ENCODE measurements around the gene POLR3GL. TPM values are rescaled to one million over a fixed set of nuclear protein-coding genes. Genes with fewer than 3 reads are reported as not detected.

Gene POLR3GL
- polyA plus RNA-seq, 1 donor from 2014 or later: 38.6 TPM

GRCh38 chr1:146021050-146021445 is 56.6 kb downstream of the POLR3GL start:
- Histone ChIP-seq H3K4me3 (ENCODE audit: low read length) (no peak overlapping the region), H2AFZ (ENCODE audit: low read depth, low read length) (no peak overlapping the region), H3K36me3 (ENCODE audit: insufficient read depth, low read length) (no peaks in the 10 kb centered on the region), H3K9me2 (ENCODE audit: insufficient read depth, low read length) (no peaks in the 10 kb centered on the region), H3K27me3 (ENCODE audit: insufficient read depth, low read depth, low read length) (peaks cover 17% of the 10 kb centered on the region), H3F3A (ENCODE audit: insufficient read depth, low read length, poor library complexity, severe bottlenecking) (no peaks in the 10 kb centered on the region), H4K20me1 (ENCODE audit: insufficient read depth) (no peaks in the 10 kb centered on the region), H3K9me3 (ENCODE audit: low read length) (no peaks in the 10 kb centered on the region), H3K9ac (ENCODE audit: low read length) (no peak overlapping the region), H3K4me2 (ENCODE audit: low read length) (no peak overlapping the region), H3K79me2 (replicated peaks; ENCODE audit: insufficient read depth, low read length) (no peaks in the 10 kb centered on the region), H3K27ac (ENCODE audit: low read length) (no peak overlapping the region)
- no peak for TF ChIP-seq TAF1 (IDR thresholded peaks at IDR 0.05; ENCODE audit: low read depth)
- TF ChIP-seq RAD21 (conservative IDR thresholded peaks at IDR 0.05): no peak
- no peak for TF ChIP-seq POLR2AphosphoS5 (IDR thresholded peaks at IDR 0.05)
- no peak for TF ChIP-seq CTCF (IDR thresholded peaks at IDR 0.05; ENCODE audit: poor library complexity, severe bottlenecking)
- TF ChIP-seq MXI1 (conservative IDR thresholded peaks at IDR 0.05; ENCODE audit: poor library complexity, severe bottlenecking): no peak
- no peak for TF ChIP-seq EZH2 (IDR thresholded peaks at IDR 0.05; ENCODE audit: borderline replicate concordance, insufficient read depth, low read length, poor library complexity, severe bottlenecking)
- TF ChIP-seq SMC3 (conservative IDR thresholded peaks at IDR 0.05; ENCODE audit: poor library complexity): no peak
- no peak for TF ChIP-seq EP300 (conservative IDR thresholded peaks at IDR 0.05; ENCODE audit: poor library complexity, severe bottlenecking)
- no peak for TF ChIP-seq REST (IDR thresholded peaks at IDR 0.05; ENCODE audit: borderline replicate concordance)

- no peaks in the 10 kb centered on the region for H3K9me2 ChIP-seq (ENCODE audit: insufficient read depth, low read length)
- no peaks in the 10 kb centered on the region for H3K9me3 ChIP-seq (ENCODE audit: low read length)
- H3K27ac ChIP-seq (ENCODE audit: low read length): no peak within 1 kb of the TSS
- H3K27me3 ChIP-seq (ENCODE audit: insufficient read depth, low read depth, low read length): peaks cover 17% of the 10 kb centered on the region
- H3F3A ChIP-seq (ENCODE audit: insufficient read depth, low read length, poor library complexity, severe bottlenecking): no peaks in the 10 kb centered on the region
- no peaks in the 10 kb centered on the region for H4K20me1 ChIP-seq (ENCODE audit: insufficient read depth)
- no peak within 1 kb of the TSS for H2AFZ ChIP-seq (ENCODE audit: low read depth, low read length)
- H3K79me2 ChIP-seq (replicated peaks; ENCODE audit: insufficient read depth, low read length): no peaks in the 10 kb centered on the region
- no peak within 1 kb of the TSS for H3K4me3 ChIP-seq (ENCODE audit: low read length)
- TF ChIP-seq EZH2 (IDR thresholded peaks at IDR 0.05; ENCODE audit: borderline replicate concordance, insufficient read depth, low read length, poor library complexity, severe bottlenecking) (no peak), REST (IDR thresholded peaks at IDR 0.05; ENCODE audit: borderline replicate concordance) (no peak), TAF1 (IDR thresholded peaks at IDR 0.05; ENCODE audit: low read depth) (no peak), CTCF (IDR thresholded peaks at IDR 0.05; ENCODE audit: poor library complexity, severe bottlenecking) (no peak), MXI1 (conservative IDR thresholded peaks at IDR 0.05; ENCODE audit: poor library complexity, severe bottlenecking) (no peak), EP300 (conservative IDR thresholded peaks at IDR 0.05; ENCODE audit: poor library complexity, severe bottlenecking) (no peak), SMC3 (conservative IDR thresholded peaks at IDR 0.05; ENCODE audit: poor library complexity) (no peak), RAD21 (conservative IDR thresholded peaks at IDR 0.05) (no peak)
- H3K9ac ChIP-seq (ENCODE audit: low read length): no peak within 1 kb of the TSS
- no peaks in the 10 kb centered on the region for H3K36me3 ChIP-seq (ENCODE audit: insufficient read depth, low read length)
- H3K4me2 ChIP-seq (ENCODE audit: low read length): no peak within 1 kb of the TSS
Measured at GRCh38 chr1:146021622-146022402, 57.3 kb downstream of the POLR3GL start, which contains the start of gene HJV. Gene HJV (minus strand): TSS chr1:146021735. CDS start chr1:146020231, 1,504 bp downstream.
